ENCODE data around the gene GPS1.

Gene GPS1

DNA sequence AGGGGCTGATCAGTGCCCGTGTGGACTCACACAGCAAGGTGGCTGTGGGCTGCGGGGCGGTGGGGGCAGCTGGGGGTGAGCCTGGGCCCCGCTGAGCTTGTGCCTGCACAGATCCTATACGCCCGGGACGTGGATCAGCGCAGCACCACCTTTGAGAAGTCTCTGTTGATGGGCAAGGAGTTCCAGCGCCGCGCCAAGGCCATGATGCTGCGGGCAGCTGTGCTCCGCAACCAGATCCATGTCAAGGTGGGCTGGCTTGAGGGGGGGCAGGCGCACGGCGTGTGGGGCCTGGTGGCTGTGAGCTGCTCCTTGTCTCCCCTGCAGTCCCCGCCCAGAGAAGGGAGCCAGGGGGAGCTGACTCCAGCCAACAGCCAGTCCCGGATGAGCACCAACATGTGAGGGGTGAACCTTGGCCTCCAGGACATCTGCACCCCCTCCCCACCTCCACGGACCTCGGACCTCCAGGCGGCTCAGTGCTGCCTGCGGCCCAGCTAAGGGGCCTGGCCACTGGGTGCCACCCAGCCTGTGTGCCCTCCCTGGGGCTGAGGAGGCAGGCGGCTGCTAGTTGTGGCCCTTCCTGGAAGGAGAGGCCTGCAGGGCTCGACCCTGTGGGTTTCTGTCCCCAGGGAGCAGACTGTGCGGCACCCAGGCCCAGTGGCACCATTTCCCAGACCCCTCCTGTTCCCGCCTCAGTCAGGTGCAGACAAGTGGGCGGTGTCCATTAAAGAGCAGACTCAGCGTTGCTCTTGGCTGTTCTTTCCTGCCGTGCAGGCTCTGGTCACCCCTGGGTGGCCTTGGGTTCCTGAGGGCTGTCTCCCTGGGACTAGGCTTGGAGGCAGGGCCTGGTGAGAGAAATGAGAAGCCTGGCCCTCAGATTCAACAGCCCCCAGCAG lies 5.3 kb downstream of the GPS1 start:
- TF ChIP-seq, protein P1, sequence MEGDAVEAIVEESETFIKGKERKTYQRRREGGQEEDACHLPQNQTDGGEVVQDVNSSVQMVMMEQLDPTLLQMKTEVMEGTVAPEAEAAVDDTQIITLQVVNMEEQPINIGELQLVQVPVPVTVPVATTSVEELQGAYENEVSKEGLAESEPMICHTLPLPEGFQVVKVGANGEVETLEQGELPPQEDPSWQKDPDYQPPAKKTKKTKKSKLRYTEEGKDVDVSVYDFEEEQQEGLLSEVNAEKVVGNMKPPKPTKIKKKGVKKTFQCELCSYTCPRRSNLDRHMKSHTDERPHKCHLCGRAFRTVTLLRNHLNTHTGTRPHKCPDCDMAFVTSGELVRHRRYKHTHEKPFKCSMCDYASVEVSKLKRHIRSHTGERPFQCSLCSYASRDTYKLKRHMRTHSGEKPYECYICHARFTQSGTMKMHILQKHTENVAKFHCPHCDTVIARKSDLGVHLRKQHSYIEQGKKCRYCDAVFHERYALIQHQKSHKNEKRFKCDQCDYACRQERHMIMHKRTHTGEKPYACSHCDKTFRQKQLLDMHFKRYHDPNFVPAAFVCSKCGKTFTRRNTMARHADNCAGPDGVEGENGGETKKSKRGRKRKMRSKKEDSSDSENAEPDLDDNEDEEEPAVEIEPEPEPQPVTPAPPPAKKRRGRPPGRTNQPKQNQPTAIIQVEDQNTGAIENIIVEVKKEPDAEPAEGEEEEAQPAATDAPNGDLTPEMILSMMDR (IDR thresholded peaks at IDR 0.05; ENCODE audit: control insufficient read depth, extremely low read depth, insufficient read depth) = no peak
- DNase-seq (ENCODE audit: low read depth) = no peak
- H3K4me3 ChIP-seq (ENCODE audit: low read depth, low read length) = no peak overlapping the region

DNA sequence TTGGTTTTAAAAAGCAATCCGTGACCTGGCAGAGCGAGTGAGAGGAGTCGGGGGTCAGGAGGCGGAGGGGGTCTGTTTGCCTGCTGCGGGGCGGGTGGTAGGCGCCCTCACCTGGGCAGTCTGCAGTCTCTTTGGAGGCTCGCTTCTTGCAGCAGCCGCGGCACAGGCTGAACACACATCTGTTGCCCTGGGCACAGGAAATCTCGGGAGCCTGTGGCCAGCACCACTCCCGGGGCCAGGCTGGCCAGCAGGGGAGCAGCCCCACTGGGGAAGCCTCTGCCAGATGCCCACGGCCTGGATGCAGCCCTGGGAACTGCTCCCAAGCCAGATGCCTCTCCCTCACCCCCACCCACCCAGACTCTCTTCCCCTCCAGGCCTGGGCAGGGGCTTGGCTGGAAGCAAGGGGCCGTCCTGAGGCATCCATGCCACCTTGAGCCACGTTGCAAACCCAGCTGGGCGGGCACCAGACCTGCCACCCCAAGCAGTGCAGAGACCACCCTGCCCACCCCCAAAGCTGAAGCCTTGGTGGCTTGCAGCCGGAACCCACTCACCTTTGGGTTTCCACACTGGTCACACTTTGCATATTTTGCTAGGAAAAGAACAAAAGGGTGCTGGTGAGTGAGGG lies 6.6 kb downstream of the GPS1 start:
- DNase-seq (ENCODE audit: low read depth) = no peak
- TF ChIP-seq, protein P1 (IDR thresholded peaks at IDR 0.05; ENCODE audit: control insufficient read depth, extremely low read depth, insufficient read depth) = no peak
- no peak overlapping the region for H3K4me3 ChIP-seq (ENCODE audit: low read depth, low read length)

DNA sequence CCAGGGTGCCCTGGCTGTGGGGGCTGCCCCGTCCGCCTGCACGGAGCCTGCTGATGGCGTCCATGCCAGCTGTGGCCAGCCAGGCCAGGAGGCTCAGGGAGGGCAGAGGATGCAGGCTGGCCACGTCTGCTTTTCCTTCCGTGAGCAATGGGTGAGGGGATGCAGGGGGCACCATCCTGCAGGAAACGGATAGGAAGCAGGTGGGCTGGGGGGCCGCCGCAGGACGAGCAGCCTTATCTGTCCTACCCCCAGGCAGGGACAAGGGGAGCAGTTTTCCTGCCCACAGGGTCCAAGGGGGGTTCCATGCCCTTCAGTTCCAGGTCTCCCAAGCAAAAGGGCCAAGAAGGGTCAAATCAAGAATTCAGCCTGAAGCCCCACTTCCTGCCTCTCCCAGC lies 7.2 kb downstream of the GPS1 start:
- no peak overlapping the region for H3K4me3 ChIP-seq (ENCODE audit: low read depth, low read length)
- TF ChIP-seq, protein P1 (IDR thresholded peaks at IDR 0.05; ENCODE audit: control insufficient read depth, extremely low read depth, insufficient read depth) = no peak
- DNase-seq (ENCODE audit: low read depth) = no peak

DNA sequence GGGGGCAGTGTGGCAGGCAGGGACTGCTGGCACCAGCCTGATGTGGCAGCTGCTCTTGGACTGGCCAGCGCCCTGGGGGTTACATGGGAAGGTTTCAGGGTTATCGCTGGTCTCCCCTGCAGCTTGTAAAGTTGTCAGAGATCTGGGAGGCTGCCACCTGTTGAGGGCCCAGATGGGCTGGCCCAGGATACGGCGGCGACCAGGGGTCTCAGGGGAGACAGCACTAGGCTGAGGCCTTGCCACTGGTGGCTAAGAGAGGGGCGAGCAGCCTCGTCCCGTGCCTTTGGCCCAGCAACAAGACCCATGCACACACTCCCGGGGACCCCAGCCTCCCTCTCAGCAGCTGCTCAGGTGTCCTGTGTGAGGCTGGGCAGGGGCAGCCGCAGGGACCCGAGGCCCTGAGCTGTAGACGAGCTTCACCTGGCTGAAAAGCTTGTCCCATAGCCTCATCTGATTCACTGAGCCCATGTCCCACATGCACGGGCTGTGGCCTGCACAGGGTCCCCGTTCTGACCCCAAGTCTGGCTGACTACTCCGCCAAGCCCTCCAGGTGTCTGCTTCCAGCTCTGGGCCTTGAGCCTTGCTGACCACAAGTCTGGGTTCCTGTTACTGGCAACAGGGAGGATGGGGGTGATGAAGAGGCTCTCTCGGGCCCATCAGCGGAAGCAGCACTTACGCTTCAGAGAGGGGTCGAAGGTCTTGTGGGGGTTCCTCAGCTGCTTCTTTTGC lies 7.7 kb downstream of the GPS1 start:
- DNase-seq (ENCODE audit: low read depth) = no peak
- TF ChIP-seq, protein P1 (IDR thresholded peaks at IDR 0.05; ENCODE audit: control insufficient read depth, extremely low read depth, insufficient read depth) = no peak
- no peak overlapping the region for H3K4me3 ChIP-seq (ENCODE audit: low read depth, low read length)

DNA sequence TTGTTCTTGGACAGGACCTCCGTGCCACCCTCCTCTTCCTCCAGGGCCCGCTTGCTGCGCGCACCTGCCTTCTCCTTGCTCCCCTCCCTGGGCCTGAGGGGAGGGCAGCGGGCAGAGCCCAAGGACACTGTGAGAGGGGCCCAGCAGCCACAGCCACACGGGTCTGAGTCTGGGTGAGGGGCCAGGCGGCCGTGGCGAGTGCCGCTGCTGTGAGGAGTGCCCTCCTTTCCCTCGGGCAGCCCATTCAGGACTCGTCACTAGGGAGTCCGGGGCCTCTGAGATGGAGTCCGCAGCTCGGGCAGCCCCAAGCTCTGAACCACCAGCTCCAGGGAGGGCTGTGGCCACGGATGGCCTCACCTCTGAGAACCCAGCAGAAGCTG lies 8.3 kb downstream of the GPS1 start:
- DNase-seq (ENCODE audit: low read depth) = no peak
- TF ChIP-seq, protein P1 (IDR thresholded peaks at IDR 0.05; ENCODE audit: control insufficient read depth, extremely low read depth, insufficient read depth) = no peak
- no peak overlapping the region for H3K4me3 ChIP-seq (ENCODE audit: low read depth, low read length)

DNA sequence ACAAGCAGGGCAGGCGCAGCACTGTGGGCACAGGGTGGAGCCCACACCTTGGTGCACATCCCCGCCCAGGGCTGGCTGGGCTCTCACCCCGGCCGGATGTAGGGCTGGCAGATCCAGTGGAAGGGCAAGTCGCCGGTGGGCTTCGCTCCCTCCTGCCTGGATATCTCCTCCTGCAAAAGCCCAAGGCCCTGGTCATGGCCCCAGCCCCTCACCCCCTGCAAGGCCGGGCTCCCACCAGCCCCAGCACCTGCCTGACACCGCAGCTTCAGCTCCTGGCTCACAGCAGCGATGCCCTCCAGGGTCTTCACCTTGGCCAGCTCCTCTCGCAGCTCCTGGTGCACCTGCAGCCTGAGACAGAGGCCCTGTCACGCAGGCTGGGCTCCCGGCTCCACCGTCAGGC lies 8.9 kb downstream of the GPS1 start:
- TF ChIP-seq, protein P1 (IDR thresholded peaks at IDR 0.05; ENCODE audit: control insufficient read depth, extremely low read depth, insufficient read depth) = no peak
- no peak overlapping the region for H3K4me3 ChIP-seq (ENCODE audit: low read depth, low read length)
- no peak for DNase-seq (ENCODE audit: low read depth)
